Keratinocyte (primary cell): ENCODE results near the gene CD59. TPM values are rescaled to one million over a fixed set of nuclear protein-coding genes. Genes with fewer than 3 reads are reported as not detected.

Experiments
- DNase-seq: peaks from one replicate; pipeline ENCODE4 v3.0.0-alpha.2; 2011; ENCODE audit warnings: low read depth, missing footprints, low spot score
- FAIRE-seq: peaks from 2 replicates; lab custom pipeline; 2011; peaks lifted over from hg19 to GRCh38; lab: Jason Lieb, UNC
- H2AFZ ChIP-seq: 2 replicates; pipeline ENCODE4 v1.6.0; 2012; ENCODE audit warnings: low read length, control low read depth, inconsistent platforms; ENCODE audit not compliant: control insufficient read depth
- H3K27ac ChIP-seq: 2 replicates; pipeline ENCODE4 v1.5.1; 2011; ENCODE audit warnings: low read length; ENCODE audit not compliant: control insufficient read depth, insufficient read depth
- H3K27me3 ChIP-seq: 3 replicates; pipeline ENCODE4 v1.6.0; 2011; ENCODE audit warnings: low read length; ENCODE audit not compliant: control insufficient read depth, insufficient read depth; ENCODE audit errors: extremely low read depth
- H3K36me3 ChIP-seq, 2 experiments: 2 replicates in 1 of 2; 3 replicates in 1 of 2; pipeline ENCODE4 v1.5.1; 2011; ENCODE audit warnings: low read length in 2 of 2, mild to moderate bottlenecking in 1 of 2; ENCODE audit not compliant: control insufficient read depth in 2 of 2, insufficient read depth in 2 of 2; ENCODE audit errors: extremely low read depth in 1 of 2
- H3K4me1 ChIP-seq: 3 replicates; pipeline ENCODE4 v1.5.1; 2011; ENCODE audit warnings: low read length; ENCODE audit not compliant: control insufficient read depth, insufficient read depth; ENCODE audit errors: extremely low read depth
- H3K4me2 ChIP-seq: 3 replicates; pipeline ENCODE4 v1.6.0; 2011; ENCODE audit warnings: low read depth, low read length; ENCODE audit not compliant: control insufficient read depth, insufficient read depth; ENCODE audit errors: extremely low read depth
- H3K4me3 ChIP-seq, 3 experiments: fragments of 200-600 bp in 1 of 3; sonication (generic) in 1 of 3; 2 replicates in 2 of 3; 3 replicates in 1 of 3; pipeline ENCODE4 v1.5.1; 2011 to 2016; ENCODE audit warnings: low read length in 3 of 3, mild to moderate bottlenecking in 3 of 3, control low read depth in 2 of 3, inconsistent platforms in 1 of 3, low read depth in 1 of 3, mixed read lengths in 1 of 3, mixed run types in 1 of 3, moderate library complexity in 1 of 3; ENCODE audit not compliant: control insufficient read depth in 2 of 3, insufficient read depth in 2 of 3; ENCODE audit errors: extremely low read depth in 1 of 3
- H3K79me2 ChIP-seq: 2 replicates; pipeline ENCODE4 v1.6.0; 2012; ENCODE audit warnings: low read length; ENCODE audit not compliant: control insufficient read depth, insufficient read depth
- H3K9ac ChIP-seq: 3 replicates; pipeline ENCODE4 v1.6.0; 2011; ENCODE audit warnings: low read length; ENCODE audit not compliant: control insufficient read depth, insufficient read depth; ENCODE audit errors: extremely low read depth
- H3K9me1 ChIP-seq: 3 replicates; pipeline ENCODE4 v1.6.0; 2011; ENCODE audit warnings: low read length; ENCODE audit not compliant: control insufficient read depth, insufficient read depth; ENCODE audit errors: extremely low read depth
- H3K9me3 ChIP-seq: 2 replicates; pipeline ENCODE4 v1.5.1; 2012; ENCODE audit warnings: low read depth, low read length; ENCODE audit not compliant: control insufficient read depth
- H4K20me1 ChIP-seq: 3 replicates; pipeline ENCODE4 v1.6.0; 2011; ENCODE audit warnings: low read length; ENCODE audit not compliant: control insufficient read depth, insufficient read depth; ENCODE audit errors: extremely low read depth
- EZH2 ChIP-seq: IDR thresholded peaks from one replicate; pipeline ENCODE4 v1.6.1; 2012; ENCODE audit warnings: inconsistent platforms, mild to moderate bottlenecking, low read length, moderate library complexity
- dilution Hi-C: fragments of 300-500 bp; cut with MboI; formaldehyde crosslinking; loops from one replicate; pipeline ENCODE4 v1.7.0; 2020; ENCODE audit warnings: low sequenced_read_pairs; ENCODE audit not compliant: extremely low pct_ligation_motif_present
- polyA plus RNA-seq, 5 experiments: library from polyadenylated mRNA; depleted of rRNA in 3 of 5; stranded (reverse) in 3 of 5; stranded (forward) in 1 of 5; unstranded in 1 of 5; fragments of >200 nt; gene quantifications; 1 replicate in 1 of 5; 2 replicates in 3 of 5; 3 replicates in 1 of 5; pipeline versions ENCODE4 v1.2.1 to v1.2.3, GENCODE V29; 2011 to 2012; ENCODE audit warnings: missing spikeins in 2 of 5, low read depth in 1 of 5, low replicate concordance in 1 of 5
- TF ChIP-seq, protein P1 (sequence below), 3 experiments: IDR thresholded peaks in 1 of 3; conservative IDR thresholded peaks in 1 of 3; optimal IDR thresholded peaks in 1 of 3; 2 replicates in 2 of 3; 3 replicates in 1 of 3; pipeline versions ENCODE3 to v1.5.1; 2011; ENCODE audit warnings: low read length in 3 of 3, mild to moderate bottlenecking in 3 of 3, moderate library complexity in 2 of 3, control low read depth in 1 of 3, inconsistent platforms in 1 of 3; ENCODE audit not compliant: insufficient read depth in 2 of 3; ENCODE audit errors: extremely low read depth in 1 of 3

The CD59 gene
- polyA plus RNA-seq, 1 donor (not counting 4 experiments of a cell fraction or from before 2014, with no cell fraction given): 1,349 TPM

DNA sequence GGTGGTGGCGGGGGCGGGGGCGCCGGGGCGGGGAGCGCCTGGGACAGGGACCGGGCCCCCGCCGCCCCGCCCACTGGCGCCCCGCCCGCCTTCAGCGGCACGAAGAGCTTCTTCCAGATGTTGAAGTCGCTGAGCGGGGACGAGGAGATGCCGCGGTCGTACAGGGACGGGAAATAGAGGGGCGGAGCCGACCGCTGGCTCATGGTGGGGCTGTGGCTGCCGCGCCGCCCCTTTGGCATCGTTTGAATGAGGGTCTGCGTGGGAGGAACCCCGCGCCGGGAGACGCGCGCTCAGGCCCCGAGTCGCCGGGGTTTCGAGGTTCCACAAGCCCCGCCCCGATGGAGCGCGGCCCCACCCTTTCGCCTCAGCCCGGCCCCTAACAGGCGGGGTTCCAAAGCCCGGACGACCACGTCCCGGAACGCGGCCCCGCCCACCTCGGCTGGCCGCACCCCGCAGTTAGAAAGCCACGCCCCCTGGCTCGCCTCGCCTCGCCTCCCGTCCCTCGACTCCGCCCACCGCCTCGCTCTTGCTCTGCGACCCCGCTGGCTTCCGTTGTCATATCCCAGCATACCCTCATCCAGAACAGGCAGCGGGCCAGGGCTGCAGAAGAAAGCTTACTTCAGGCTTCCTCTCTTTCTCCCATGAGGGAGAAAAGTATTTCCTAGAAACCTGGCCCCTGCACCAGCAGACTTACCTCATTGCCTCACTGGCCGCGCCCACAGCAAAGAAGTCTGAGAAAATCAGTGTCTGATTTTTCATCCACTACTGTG is 35.5 kb downstream of the CD59 start, which contains the start of gene C11orf91:
Gene C11orf91, minus strand, starts transcription at position 325 of the 770 bp plus-strand sequence. Its CDS starts 86 bp downstream, at position 239.
- Histone ChIP-seq H4K20me1 (no peaks in the 10 kb centered on the region), H3K9me1 (no peaks in the 10 kb centered on the region), H3K4me1 (peaks cover 80% of the 10 kb centered on the region), H3K9ac (peak within 1 kb of the TSS; percentile 83), H3K36me3 (peaks cover 4 to 7% of the 10 kb centered on the region in 2 experiments), H3K4me2 (peak within 1 kb of the TSS; percentile 94), H3K79me2 (no peaks in the 10 kb centered on the region), H3K4me3 (peak within 1 kb of the TSS; percentile 30 to 68 (median 47)), H3K9me3 (no peaks in the 10 kb centered on the region), H3K27ac (peak within 1 kb of the TSS; percentile 97), H3K27me3 (no peaks in the 10 kb centered on the region), H2AFZ (no peak within 1 kb of the TSS)
- no peak for DNase-seq
- TF ChIP-seq, protein P1, sequence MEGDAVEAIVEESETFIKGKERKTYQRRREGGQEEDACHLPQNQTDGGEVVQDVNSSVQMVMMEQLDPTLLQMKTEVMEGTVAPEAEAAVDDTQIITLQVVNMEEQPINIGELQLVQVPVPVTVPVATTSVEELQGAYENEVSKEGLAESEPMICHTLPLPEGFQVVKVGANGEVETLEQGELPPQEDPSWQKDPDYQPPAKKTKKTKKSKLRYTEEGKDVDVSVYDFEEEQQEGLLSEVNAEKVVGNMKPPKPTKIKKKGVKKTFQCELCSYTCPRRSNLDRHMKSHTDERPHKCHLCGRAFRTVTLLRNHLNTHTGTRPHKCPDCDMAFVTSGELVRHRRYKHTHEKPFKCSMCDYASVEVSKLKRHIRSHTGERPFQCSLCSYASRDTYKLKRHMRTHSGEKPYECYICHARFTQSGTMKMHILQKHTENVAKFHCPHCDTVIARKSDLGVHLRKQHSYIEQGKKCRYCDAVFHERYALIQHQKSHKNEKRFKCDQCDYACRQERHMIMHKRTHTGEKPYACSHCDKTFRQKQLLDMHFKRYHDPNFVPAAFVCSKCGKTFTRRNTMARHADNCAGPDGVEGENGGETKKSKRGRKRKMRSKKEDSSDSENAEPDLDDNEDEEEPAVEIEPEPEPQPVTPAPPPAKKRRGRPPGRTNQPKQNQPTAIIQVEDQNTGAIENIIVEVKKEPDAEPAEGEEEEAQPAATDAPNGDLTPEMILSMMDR (optimal IDR thresholded peaks at IDR 0.05 in 1 of 3, IDR thresholded peaks at IDR 0.05 in 1 of 3, conservative IDR thresholded peaks at IDR 0.05 in 1 of 3; ENCODE audit: extremely low read depth in 1 of 3, insufficient read depth in 2 of 3, low read length in 3 of 3): no peak
- no peak for TF ChIP-seq EZH2
- dilution Hi-C loops: no loop called here
- no peak for FAIRE-seq

DNA sequence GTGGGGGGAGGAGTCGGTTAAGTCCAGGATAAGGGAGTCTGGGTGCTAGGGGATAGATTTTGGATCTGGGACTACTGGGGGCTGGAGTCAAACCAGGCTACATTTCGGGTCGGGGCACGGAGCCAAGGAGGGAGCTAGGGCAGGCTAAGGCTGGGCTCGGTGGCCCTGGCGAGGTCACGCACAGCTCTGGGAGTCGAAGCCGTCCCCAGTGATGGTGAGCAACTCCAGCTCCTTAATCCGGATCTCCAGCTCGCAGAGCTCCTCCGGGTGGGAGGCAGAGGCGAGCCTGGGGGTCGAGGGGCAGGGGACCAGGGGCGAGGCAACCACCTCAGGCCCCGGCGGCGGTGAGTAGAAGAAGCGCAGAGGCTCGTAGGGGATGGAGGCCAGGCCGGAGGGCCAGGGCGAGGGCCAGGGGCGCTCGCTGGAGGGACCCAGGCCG is 36.1 kb downstream of the CD59 start:
- Histone ChIP-seq H3K27me3 (no peaks in the 10 kb centered on the region), H3K79me2 (no peaks in the 10 kb centered on the region), H3K4me3 (peak overlapping the region in 1 of 3 experiments; percentile 13), H3K9me3 (no peaks in the 10 kb centered on the region), H3K9me1 (no peaks in the 10 kb centered on the region), H3K4me2 (peak overlapping the region; percentile 13), H3K4me1 (peaks cover 75% of the 10 kb centered on the region), H4K20me1 (no peaks in the 10 kb centered on the region), H3K36me3 (peaks cover 0 to 4% of the 10 kb centered on the region in 2 experiments), H3K27ac (peak overlapping the region; percentile 39), H3K9ac (peak overlapping the region; percentile 63), H2AFZ (no peak overlapping the region)
- DNase-seq (no peak), FAIRE-seq (no peak)
- TF ChIP-seq EZH2: no peak
- TF ChIP-seq, protein P1 (optimal IDR thresholded peaks at IDR 0.05 in 1 of 3, IDR thresholded peaks at IDR 0.05 in 1 of 3, conservative IDR thresholded peaks at IDR 0.05 in 1 of 3; ENCODE audit: extremely low read depth in 1 of 3, insufficient read depth in 2 of 3, low read length in 3 of 3): no peak
- dilution Hi-C loops: no loop called here
